ENCODE data around the gene KRT16. TPM values are rescaled to one million over a fixed set of nuclear protein-coding genes. Genes with fewer than 3 reads are reported as not detected.
"Not testable (repeated sequence)": the region's sequence is repeated elsewhere in the genome, so short reads cannot be mapped to it uniquely, and the experiment has no call there.

The KRT16 gene
- total and polyA plus RNA-seq, 4 donors = 0.30 to 15.7 (median 3.8) TPM

- Histone ChIP-seq H3K4me3 (ENCODE audit: low read length in 2 of 2) (no peak overlapping the region), H3K27me3 (ENCODE audit: control insufficient read depth in 1 of 2, insufficient read depth in 2 of 2, low read length in 1 of 2) (no peaks in the 10 kb centered on the region), H3K36me3 (ENCODE audit: control insufficient read depth in 1 of 2, insufficient read depth in 2 of 2, low read length in 1 of 2) (no peaks in the 10 kb centered on the region), H3K9me3 (ENCODE audit: control insufficient read depth, low read length) (no peaks in the 10 kb centered on the region), H3K27ac (ENCODE audit: low read depth in 1 of 2, low read length in 2 of 2) (no peak overlapping the region), H3K4me1 (ENCODE audit: control insufficient read depth in 1 of 2, insufficient read depth in 2 of 2, low read length in 2 of 2) (no peaks in the 10 kb centered on the region)
- 87 to 89% methylated on average over 17 to 20 of the region's 20 CpGs for WGBS, 2 donors
- intact Hi-C loops (cut with DNase I) = no loop called here
- DNase-seq (peak; percentile 24 to 54), ATAC-seq (ENCODE audit: low FRiP score) (no peak)
These were observed 6.7 kb upstream of the KRT16 start for GRCh38 chr17:41619036-41619926.

GRCh38 chr17:41618341-41619035 lies 5.9 kb upstream of the KRT16 start:
- H3K4me3 ChIP-seq (ENCODE audit: low read length in 2 of 2) = no peak overlapping the region
- H3K27ac ChIP-seq (ENCODE audit: low read depth in 1 of 2, low read length in 2 of 2) = no peak overlapping the region
- H3K4me1 ChIP-seq (ENCODE audit: control insufficient read depth in 1 of 2, insufficient read depth in 2 of 2, low read length in 2 of 2) = no peaks in the 10 kb centered on the region
- peak; percentile 26 for ATAC-seq (ENCODE audit: low FRiP score)
- DNase-seq = peak; percentile 24 to 66
- H3K27me3 ChIP-seq (ENCODE audit: control insufficient read depth in 1 of 2, insufficient read depth in 2 of 2, low read length in 1 of 2) = no peaks in the 10 kb centered on the region
- intact Hi-C loops (cut with DNase I) = no loop called here
- no peaks in the 10 kb centered on the region for H3K9me3 ChIP-seq (ENCODE audit: control insufficient read depth, low read length)
- no peaks in the 10 kb centered on the region for H3K36me3 ChIP-seq (ENCODE audit: control insufficient read depth in 1 of 2, insufficient read depth in 2 of 2, low read length in 1 of 2)
- WGBS, 2 donors = 82 to 84% methylated on average over 13 of the region's 13 CpGs

GRCh38 chr17:41617698-41618097 lies 5.1 kb upstream of the KRT16 start:
- H3K4me3 ChIP-seq (ENCODE audit: low read length in 2 of 2) = no peak overlapping the region
- ATAC-seq (ENCODE audit: low FRiP score) (no peak), DNase-seq (peak; percentile 26 to 57)
- 85 to 88% methylated on average over 11 of the region's 11 CpGs for WGBS, 2 donors
- intact Hi-C loops (cut with DNase I) = no loop called here
- no peaks in the 10 kb centered on the region for H3K9me3 ChIP-seq (ENCODE audit: control insufficient read depth, low read length)
- no peaks in the 10 kb centered on the region for H3K4me1 ChIP-seq (ENCODE audit: control insufficient read depth in 1 of 2, insufficient read depth in 2 of 2, low read length in 2 of 2)
- H3K27ac ChIP-seq (ENCODE audit: low read depth in 1 of 2, low read length in 2 of 2) = no peak overlapping the region
- H3K36me3 ChIP-seq (ENCODE audit: control insufficient read depth in 1 of 2, insufficient read depth in 2 of 2, low read length in 1 of 2) = no peaks in the 10 kb centered on the region
- no peaks in the 10 kb centered on the region for H3K27me3 ChIP-seq (ENCODE audit: control insufficient read depth in 1 of 2, insufficient read depth in 2 of 2, low read length in 1 of 2)

GRCh38 chr17:41617136-41617535 lies 4.6 kb upstream of the KRT16 start:
- Histone ChIP-seq H3K27ac (ENCODE audit: low read depth in 1 of 2, low read length in 2 of 2) (no peak overlapping the region), H3K36me3 (ENCODE audit: control insufficient read depth in 1 of 2, insufficient read depth in 2 of 2, low read length in 1 of 2) (no peaks in the 10 kb centered on the region), H3K4me3 (ENCODE audit: low read length in 2 of 2) (no peak overlapping the region), H3K27me3 (ENCODE audit: control insufficient read depth in 1 of 2, insufficient read depth in 2 of 2, low read length in 1 of 2) (no peaks in the 10 kb centered on the region), H3K9me3 (ENCODE audit: control insufficient read depth, low read length) (no peaks in the 10 kb centered on the region), H3K4me1 (ENCODE audit: control insufficient read depth in 1 of 2, insufficient read depth in 2 of 2, low read length in 2 of 2) (no peaks in the 10 kb centered on the region)
- peak; percentile 30 to 52 for DNase-seq
- intact Hi-C loops (cut with DNase I) = no loop called here
- 94 to 97% methylated on average over 3 of the region's 3 CpGs for WGBS, 2 donors
- ATAC-seq (ENCODE audit: low FRiP score) = no peak

- H3K4me3 ChIP-seq (ENCODE audit: low read length in 2 of 2); H3K4me1 ChIP-seq (ENCODE audit: control insufficient read depth in 1 of 2, insufficient read depth in 2 of 2, low read length in 2 of 2); H3K27ac ChIP-seq (ENCODE audit: low read depth in 1 of 2, low read length in 2 of 2); intact Hi-C loops (cut with DNase I); ATAC-seq (ENCODE audit: low FRiP score); H3K9me3 ChIP-seq (ENCODE audit: control insufficient read depth, low read length); H3K36me3 ChIP-seq (ENCODE audit: control insufficient read depth in 1 of 2, insufficient read depth in 2 of 2, low read length in 1 of 2); H3K27me3 ChIP-seq (ENCODE audit: control insufficient read depth in 1 of 2, insufficient read depth in 2 of 2, low read length in 1 of 2): not testable (repeated sequence)
- DNase-seq = peak; percentile 6 to 55
- WGBS, 2 donors = 93 to 97% methylated on average over 4 of the region's 4 CpGs
These were observed 3.9 kb upstream of the KRT16 start for GRCh38 chr17:41616486-41616885.

DNA sequence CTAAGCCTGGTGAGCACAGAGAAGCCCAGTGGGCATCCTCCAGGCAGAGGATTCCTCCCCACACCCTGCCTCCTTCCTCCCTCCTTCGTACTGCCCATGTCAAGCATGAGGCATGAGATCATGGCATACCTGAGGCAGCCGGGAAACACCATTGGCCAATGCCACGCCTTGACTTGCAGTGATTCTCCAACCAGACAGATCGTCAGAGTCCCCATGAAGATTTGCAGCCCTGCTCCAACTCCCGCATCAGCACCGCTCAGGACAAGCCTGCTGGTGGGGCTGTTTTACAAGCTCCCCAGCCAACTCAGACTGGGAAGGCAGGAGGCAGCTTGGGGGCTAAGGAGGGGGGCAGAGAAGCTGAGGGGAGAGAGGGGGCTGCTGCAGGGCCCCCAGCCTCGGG lies 2.9 kb upstream of the KRT16 start:
- Histone ChIP-seq H3K27me3 (ENCODE audit: control insufficient read depth in 1 of 2, insufficient read depth in 2 of 2, low read length in 1 of 2) (no peaks in the 10 kb centered on the region), H3K4me1 (ENCODE audit: control insufficient read depth in 1 of 2, insufficient read depth in 2 of 2, low read length in 2 of 2) (no peaks in the 10 kb centered on the region), H3K27ac (ENCODE audit: low read depth in 1 of 2, low read length in 2 of 2) (no peak overlapping the region), H3K9me3 (ENCODE audit: control insufficient read depth, low read length) (no peaks in the 10 kb centered on the region), H3K36me3 (ENCODE audit: control insufficient read depth in 1 of 2, insufficient read depth in 2 of 2, low read length in 1 of 2) (no peaks in the 10 kb centered on the region), H3K4me3 (ENCODE audit: low read length in 2 of 2) (no peak overlapping the region)
- DNase-seq (peak; percentile 11 to 34), ATAC-seq (ENCODE audit: low FRiP score) (no peak)
- intact Hi-C loops (cut with DNase I) = no loop called here
- 74 to 78% methylated on average over 6 to 7 of the region's 7 CpGs for WGBS, 2 donors

- H3K36me3 ChIP-seq (ENCODE audit: control insufficient read depth in 1 of 2, insufficient read depth in 2 of 2, low read length in 1 of 2); H3K4me1 ChIP-seq (ENCODE audit: control insufficient read depth in 1 of 2, insufficient read depth in 2 of 2, low read length in 2 of 2); H3K27me3 ChIP-seq (ENCODE audit: control insufficient read depth in 1 of 2, insufficient read depth in 2 of 2, low read length in 1 of 2); H3K27ac ChIP-seq (ENCODE audit: low read depth in 1 of 2, low read length in 2 of 2); intact Hi-C loops (cut with DNase I); H3K4me3 ChIP-seq (ENCODE audit: low read length in 2 of 2); H3K9me3 ChIP-seq (ENCODE audit: control insufficient read depth, low read length); ATAC-seq (ENCODE audit: low FRiP score): not testable (repeated sequence)
- WGBS, 2 donors = 79 to 82% methylated on average over 9 of the region's 9 CpGs
- peak; percentile 9 to 21 for DNase-seq
These were observed 2.2 kb upstream of the KRT16 start for GRCh38 chr17:41614767-41615166.

GRCh38 chr17:41614098-41614497 lies 1.5 kb upstream of the KRT16 start:
- Histone ChIP-seq H3K36me3 (ENCODE audit: control insufficient read depth in 1 of 2, insufficient read depth in 2 of 2, low read length in 1 of 2) (no peaks in the 10 kb centered on the region), H3K9me3 (ENCODE audit: control insufficient read depth, low read length) (no peaks in the 10 kb centered on the region), H3K27ac (ENCODE audit: low read depth in 1 of 2, low read length in 2 of 2) (no peak overlapping the region), H3K27me3 (ENCODE audit: control insufficient read depth in 1 of 2, insufficient read depth in 2 of 2, low read length in 1 of 2) (no peaks in the 10 kb centered on the region), H3K4me3 (ENCODE audit: low read length in 2 of 2) (no peak overlapping the region), H3K4me1 (ENCODE audit: control insufficient read depth in 1 of 2, insufficient read depth in 2 of 2, low read length in 2 of 2) (no peaks in the 10 kb centered on the region)
- 91 to 93% methylated on average over 5 of the region's 5 CpGs for WGBS, 2 donors
- intact Hi-C loops (cut with DNase I) = no loop called here
- DNase-seq (peak in 1 of 2 donors; percentile 23), ATAC-seq (ENCODE audit: low FRiP score) (no peak)

All from aorta (tissue), 5 donors.